Stimulated activated CD4-positive, alpha-beta T cell treated with anti-CD3 and anti-CD28 coated beads, Interleukin-4, amount 100 ng/mL, for 1 hour (primary cell): Measurements from ENCODE around the gene IFT122.
"Not testable (repeated sequence)": the region's sequence is repeated elsewhere in the genome, so short reads cannot be mapped to it uniquely, and the experiment has no call there.

Experiments
- DNase-seq: peaks from one replicate; pipeline ENCODE4 v3.0.0-alpha.2; 2020

IFT122 gene

GRCh38 chr3:129524081-129524480, 84.1 kb downstream of the IFT122 start:
- DNase-seq, result no peak

DNA sequence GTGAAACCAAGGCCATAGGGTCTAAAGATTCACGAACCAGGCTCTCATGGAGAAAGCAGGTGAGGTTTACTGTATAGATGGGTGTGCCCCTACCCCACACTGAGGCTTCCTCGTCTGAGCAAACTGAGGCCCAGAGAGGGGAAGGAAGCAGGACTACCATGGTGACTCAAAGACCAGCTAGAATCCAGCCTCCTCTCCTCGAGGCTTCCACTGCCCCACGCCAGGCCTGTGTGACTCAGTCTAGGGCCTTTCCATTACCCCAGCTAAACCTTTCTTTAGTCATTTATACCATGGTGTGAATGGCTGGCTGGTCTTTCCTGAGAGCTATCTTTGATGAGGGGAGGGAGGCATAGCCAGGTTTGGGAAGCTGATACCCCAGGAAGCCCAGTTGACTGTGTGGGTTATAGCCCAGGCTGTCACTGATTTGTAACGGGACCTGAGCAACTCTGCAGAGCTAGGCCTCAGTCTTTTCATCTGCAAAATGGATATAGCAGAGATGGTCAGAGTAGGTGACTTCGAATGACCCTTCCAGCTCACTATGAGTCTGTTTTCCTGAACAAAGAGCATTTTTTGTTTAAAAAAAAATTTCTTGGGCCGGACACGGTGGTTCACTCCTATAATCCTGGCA, 85.4 kb downstream of the IFT122 start:
- DNase-seq, result no peak

DNA sequence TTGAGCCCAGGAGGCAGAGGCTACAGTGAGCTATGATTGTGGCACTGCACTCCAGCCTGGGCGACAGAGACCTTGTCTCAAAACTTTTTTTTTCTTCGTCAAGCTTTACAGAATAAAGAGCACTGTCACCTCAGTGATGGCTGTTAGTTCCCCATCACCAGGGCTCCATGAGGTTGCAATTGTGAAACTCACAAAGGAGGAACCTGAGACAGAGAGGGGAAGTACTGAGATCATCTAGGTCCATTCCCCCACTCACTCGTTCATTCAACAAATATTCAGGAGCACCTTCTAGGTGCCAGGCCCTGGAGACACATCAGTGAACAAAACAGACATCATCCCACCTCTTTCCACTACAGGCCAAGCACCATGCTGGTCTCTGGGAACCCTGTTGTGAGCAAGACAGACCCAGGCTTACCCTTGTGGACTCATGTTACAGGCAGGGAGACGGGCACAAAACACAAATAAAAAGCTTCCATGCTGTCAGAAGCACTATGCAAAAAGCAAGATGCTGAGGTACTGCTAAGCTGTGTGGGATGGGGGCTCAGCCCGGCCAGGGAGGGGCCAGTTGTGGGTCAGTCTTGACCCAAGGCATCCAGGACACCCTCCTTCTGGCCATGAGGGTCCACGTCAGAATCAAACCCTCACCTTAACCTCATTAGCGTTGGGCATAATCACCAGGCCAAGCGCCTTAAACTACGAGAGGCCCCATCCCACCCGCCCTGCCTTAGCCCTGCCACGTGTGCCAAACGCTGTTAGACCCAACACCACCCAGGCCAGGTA, 86.3 kb downstream of the IFT122 start:
- DNase-seq, result no peak

GRCh38 chr3:129527262-129527661, 87.2 kb downstream of the IFT122 start:
- DNase-seq, result no peak

DNA sequence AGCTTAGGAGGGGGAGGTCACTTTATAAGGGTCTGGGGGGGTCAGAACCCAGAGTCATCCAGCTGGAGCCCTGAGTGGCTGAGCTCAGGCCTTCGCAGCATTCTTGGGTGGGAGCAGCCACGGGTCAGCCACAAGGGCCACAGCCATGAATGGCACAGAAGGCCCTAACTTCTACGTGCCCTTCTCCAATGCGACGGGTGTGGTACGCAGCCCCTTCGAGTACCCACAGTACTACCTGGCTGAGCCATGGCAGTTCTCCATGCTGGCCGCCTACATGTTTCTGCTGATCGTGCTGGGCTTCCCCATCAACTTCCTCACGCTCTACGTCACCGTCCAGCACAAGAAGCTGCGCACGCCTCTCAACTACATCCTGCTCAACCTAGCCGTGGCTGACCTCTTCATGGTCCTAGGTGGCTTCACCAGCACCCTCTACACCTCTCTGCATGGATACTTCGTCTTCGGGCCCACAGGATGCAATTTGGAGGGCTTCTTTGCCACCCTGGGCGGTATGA, 88.6 kb downstream of the IFT122 start, which contains the start of gene RHO:
Gene RHO (plus strand): TSS at position 51 of the 512 bp plus-strand sequence. CDS start 95 bp downstream, at position 146.
- DNase-seq, result no peak

GRCh38 chr3:129529436-129530210, 89.6 kb downstream of the IFT122 start:
- no peak for DNase-seq

GRCh38 chr3:129530251-129530791, 90.3 kb downstream of the IFT122 start:
- no peak for DNase-seq

GRCh38 chr3:129530821-129531220, 90.8 kb downstream of the IFT122 start:
- DNase-seq, result no peak

- DNase-seq, result no peak
Measured at GRCh38 chr3:129531699-129532098, 91.7 kb downstream of the IFT122 start.

GRCh38 chr3:129532261-129532660, 92.2 kb downstream of the IFT122 start:
- DNase-seq, result no peak

DNA sequence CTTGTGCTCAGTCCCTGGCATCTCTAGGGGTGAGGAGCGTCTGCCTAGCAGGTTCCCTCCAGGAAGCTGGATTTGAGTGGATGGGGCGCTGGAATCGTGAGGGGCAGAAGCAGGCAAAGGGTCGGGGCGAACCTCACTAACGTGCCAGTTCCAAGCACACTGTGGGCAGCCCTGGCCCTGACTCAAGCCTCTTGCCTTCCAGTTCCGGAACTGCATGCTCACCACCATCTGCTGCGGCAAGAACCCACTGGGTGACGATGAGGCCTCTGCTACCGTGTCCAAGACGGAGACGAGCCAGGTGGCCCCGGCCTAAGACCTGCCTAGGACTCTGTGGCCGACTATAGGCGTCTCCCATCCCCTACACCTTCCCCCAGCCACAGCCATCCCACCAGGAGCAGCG, 93.4 kb downstream of the IFT122 start:
- no peak for DNase-seq

DNA sequence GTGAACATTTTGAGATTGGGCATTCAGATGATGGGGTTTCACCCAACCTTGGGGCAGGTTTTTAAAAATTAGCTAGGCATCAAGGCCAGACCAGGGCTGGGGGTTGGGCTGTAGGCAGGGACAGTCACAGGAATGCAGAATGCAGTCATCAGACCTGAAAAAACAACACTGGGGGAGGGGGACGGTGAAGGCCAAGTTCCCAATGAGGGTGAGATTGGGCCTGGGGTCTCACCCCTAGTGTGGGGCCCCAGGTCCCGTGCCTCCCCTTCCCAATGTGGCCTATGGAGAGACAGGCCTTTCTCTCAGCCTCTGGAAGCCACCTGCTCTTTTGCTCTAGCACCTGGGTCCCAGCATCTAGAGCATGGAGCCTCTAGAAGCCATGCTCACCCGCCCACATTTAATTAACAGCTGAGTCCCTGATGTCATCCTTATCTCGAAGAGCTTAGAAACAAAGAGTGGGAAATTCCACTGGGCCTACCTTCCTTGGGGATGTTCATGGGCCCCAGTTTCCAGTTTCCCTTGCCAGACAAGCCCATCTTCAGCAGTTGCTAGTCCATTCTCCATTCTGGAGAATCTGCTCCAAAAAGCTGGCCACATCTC, 94.5 kb downstream of the IFT122 start:
- DNase-seq, result no peak

DNA sequence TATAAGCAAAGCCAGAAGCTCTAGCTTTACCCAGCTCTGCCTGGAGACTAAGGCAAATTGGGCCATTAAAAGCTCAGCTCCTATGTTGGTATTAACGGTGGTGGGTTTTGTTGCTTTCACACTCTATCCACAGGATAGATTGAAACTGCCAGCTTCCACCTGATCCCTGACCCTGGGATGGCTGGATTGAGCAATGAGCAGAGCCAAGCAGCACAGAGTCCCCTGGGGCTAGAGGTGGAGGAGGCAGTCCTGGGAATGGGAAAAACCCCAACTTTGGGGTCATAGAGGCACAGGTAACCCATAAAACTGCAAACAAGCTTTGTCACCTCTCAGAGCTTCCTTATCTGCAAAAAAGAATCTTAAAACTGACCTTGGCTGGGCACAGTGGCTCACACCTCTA, 95.1 kb downstream of the IFT122 start:
- no peak for DNase-seq

DNA sequence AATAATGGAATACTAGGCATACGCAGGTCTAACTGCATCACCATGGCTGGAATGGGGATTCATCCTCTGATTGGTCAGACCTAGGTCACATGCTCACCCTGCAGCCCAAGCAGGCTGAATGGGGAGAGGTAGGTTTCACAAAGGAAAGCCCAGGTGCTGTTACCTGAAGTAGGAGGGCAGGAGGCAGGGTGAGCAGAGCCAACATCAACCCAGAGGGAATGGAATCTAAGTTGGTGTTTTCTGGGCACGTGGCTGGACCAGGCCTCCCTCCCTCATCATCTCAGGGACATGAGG, 96.3 kb downstream of the IFT122 start:
- no peak for DNase-seq

- DNase-seq, result no peak
Measured at GRCh38 chr3:129536804-129537203, 96.8 kb downstream of the IFT122 start.

DNA sequence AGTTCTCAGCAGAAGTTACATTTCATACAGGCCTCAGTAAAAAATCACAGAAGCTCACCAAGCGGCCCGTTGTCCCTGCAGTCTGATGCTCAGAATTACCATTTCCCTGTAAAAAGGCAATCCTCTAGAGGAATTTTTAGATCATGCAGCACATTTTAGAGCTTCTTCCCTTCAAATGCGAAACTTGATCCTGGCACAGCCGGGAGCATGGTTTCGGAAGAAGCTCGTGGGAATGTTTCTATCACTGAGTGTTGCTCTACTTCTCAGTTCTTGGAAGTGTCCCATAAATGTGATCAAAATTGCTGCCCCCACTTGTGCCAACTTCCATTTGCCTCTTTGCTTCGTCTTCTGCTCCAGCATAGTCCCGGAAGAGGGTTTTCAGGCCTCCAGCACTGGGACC, 99.2 kb downstream of the IFT122 start:
- DNase-seq, result no peak

DNA sequence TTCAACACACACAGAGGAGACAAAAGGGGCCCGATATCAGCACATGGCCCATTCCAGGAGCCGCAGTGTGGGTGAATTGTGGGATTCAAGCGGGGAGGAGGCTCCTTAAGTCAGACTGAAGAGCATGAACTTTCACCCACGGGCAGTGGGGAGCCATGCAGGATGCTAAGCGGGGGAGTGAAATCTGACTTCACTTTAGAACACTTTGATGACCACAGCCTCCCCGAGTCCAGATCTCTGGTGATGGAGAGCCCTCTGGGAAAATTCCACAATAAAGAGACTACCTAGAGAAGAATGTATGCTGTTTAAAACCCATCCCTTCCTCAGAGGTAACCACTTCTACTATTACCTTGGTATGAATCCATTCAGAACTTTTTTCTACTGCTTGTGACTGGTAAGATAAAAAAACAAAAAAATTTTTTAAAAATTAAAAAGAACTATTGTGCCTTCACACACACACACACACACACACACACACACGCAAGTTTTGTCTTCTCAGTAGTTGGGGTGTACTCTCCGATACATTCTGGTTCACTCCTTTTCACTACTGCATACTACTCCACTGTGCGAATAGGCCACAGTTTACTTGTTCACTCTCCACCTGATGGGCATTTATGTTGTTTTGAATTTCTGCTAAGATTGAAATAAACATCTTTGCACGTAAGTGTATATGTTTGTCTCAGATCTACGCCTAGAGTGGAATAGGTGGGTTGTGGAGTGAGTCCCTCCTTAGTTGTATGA, 100.9 kb downstream of the IFT122 start:
- DNase-seq, result no peak

- DNase-seq, result no peak
Measured at GRCh38 chr3:129542747-129543146, 102.7 kb downstream of the IFT122 start.

GRCh38 chr3:129543156-129543790, 103.2 kb downstream of the IFT122 start, which contains the start of gene H1-8:
H1-8 (plus strand) TSS chr3:129543175; CDS start chr3:129543219, 44 bp downstream.
- no peak for DNase-seq

DNA sequence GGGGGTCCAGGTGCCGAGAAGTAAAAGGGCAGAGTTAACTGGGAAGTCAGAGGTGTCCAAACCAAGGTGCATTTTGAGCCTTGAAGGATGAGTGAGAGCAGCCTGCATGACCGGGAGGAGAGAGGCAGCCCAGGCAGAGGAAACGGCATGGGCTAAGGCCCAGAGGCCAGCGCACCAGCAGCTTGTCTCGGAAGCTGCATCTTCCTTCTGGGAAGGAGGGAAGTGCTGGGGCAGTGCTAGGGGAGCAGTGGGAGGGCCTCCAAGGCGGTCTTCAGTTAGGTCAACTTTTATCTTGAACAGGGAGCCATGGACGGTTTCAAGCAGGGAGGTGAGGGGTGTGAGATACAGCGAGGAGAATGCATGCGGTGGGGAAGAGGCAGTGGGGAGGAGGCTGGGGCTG, 104.0 kb downstream of the IFT122 start:
- DNase-seq, result no peak

DNA sequence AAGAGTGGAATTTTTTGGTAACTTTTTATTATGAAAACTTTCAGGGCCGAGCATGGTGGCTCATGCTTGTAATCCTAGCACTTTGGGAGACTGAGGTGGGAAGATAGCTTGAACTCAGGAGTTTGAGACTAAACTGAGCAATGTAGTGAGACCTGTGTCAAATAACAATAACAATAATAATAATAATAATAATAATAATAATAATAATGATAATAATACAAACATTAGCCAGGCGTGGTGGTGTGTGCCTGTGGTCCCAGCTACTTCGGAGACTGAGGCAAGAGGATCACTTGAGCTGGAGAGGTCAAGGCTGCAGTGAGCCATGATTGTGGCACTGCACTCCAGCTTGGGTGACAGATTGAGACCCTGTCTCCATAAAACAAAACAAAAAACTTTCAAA, 105.9 kb downstream of the IFT122 start:
- DNase-seq, result not testable (repeated sequence)

- no peak for DNase-seq
Measured at GRCh38 chr3:129547241-129547640, 107.2 kb downstream of the IFT122 start.
